ENCODE measurements around the gene PXT1.

DNA sequence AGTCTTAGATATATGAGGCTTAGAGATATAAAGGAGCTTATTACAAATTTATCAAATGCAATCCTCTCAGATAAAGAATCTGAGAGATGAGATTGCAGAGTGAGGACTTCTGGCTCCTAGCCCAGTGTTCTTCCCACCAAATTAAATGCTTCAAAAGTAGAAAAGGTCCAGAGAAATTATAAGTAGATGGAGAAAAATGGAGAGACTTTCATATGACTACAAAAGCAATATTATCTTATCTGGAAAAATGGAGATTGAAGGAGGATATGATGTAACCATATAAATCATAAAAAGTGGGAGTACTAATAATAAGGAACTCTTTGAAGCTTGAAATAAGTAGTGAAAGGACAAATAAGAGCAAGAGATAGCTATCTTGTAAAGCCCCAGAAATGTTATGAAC is 3.0 kb upstream of the PXT1 start:
- TF ChIP-seq, protein P1, sequence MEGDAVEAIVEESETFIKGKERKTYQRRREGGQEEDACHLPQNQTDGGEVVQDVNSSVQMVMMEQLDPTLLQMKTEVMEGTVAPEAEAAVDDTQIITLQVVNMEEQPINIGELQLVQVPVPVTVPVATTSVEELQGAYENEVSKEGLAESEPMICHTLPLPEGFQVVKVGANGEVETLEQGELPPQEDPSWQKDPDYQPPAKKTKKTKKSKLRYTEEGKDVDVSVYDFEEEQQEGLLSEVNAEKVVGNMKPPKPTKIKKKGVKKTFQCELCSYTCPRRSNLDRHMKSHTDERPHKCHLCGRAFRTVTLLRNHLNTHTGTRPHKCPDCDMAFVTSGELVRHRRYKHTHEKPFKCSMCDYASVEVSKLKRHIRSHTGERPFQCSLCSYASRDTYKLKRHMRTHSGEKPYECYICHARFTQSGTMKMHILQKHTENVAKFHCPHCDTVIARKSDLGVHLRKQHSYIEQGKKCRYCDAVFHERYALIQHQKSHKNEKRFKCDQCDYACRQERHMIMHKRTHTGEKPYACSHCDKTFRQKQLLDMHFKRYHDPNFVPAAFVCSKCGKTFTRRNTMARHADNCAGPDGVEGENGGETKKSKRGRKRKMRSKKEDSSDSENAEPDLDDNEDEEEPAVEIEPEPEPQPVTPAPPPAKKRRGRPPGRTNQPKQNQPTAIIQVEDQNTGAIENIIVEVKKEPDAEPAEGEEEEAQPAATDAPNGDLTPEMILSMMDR (IDR thresholded peaks at IDR 0.05; ENCODE audit: low read depth, low read length, missing input control), result no peak
- TF ChIP-seq YY1 (IDR thresholded peaks at IDR 0.05) (no peak), HNF4G (IDR thresholded peaks at IDR 0.05) (no peak), SP1 (IDR thresholded peaks at IDR 0.05) (no peak), GABPA (IDR thresholded peaks at IDR 0.05 in 1 of 2, conservative IDR thresholded peaks at IDR 0.05 in 1 of 2) (no peak), TAF1 (conservative IDR thresholded peaks at IDR 0.05) (no peak), EGR1 (IDR thresholded peaks at IDR 0.05; ENCODE audit: low read depth in 2 of 2) (no peak), FOXA1 (IDR thresholded peaks at IDR 0.05) (no peak), RAD21 (IDR thresholded peaks at IDR 0.05) (no peak), JUND (IDR thresholded peaks at IDR 0.05) (no peak)
- TF ChIP-seq, protein P2, sequence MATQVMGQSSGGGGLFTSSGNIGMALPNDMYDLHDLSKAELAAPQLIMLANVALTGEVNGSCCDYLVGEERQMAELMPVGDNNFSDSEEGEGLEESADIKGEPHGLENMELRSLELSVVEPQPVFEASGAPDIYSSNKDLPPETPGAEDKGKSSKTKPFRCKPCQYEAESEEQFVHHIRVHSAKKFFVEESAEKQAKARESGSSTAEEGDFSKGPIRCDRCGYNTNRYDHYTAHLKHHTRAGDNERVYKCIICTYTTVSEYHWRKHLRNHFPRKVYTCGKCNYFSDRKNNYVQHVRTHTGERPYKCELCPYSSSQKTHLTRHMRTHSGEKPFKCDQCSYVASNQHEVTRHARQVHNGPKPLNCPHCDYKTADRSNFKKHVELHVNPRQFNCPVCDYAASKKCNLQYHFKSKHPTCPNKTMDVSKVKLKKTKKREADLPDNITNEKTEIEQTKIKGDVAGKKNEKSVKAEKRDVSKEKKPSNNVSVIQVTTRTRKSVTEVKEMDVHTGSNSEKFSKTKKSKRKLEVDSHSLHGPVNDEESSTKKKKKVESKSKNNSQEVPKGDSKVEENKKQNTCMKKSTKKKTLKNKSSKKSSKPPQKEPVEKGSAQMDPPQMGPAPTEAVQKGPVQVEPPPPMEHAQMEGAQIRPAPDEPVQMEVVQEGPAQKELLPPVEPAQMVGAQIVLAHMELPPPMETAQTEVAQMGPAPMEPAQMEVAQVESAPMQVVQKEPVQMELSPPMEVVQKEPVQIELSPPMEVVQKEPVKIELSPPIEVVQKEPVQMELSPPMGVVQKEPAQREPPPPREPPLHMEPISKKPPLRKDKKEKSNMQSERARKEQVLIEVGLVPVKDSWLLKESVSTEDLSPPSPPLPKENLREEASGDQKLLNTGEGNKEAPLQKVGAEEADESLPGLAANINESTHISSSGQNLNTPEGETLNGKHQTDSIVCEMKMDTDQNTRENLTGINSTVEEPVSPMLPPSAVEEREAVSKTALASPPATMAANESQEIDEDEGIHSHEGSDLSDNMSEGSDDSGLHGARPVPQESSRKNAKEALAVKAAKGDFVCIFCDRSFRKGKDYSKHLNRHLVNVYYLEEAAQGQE (IDR thresholded peaks at IDR 0.05), result no peak
- TF ChIP-seq, protein P3, sequence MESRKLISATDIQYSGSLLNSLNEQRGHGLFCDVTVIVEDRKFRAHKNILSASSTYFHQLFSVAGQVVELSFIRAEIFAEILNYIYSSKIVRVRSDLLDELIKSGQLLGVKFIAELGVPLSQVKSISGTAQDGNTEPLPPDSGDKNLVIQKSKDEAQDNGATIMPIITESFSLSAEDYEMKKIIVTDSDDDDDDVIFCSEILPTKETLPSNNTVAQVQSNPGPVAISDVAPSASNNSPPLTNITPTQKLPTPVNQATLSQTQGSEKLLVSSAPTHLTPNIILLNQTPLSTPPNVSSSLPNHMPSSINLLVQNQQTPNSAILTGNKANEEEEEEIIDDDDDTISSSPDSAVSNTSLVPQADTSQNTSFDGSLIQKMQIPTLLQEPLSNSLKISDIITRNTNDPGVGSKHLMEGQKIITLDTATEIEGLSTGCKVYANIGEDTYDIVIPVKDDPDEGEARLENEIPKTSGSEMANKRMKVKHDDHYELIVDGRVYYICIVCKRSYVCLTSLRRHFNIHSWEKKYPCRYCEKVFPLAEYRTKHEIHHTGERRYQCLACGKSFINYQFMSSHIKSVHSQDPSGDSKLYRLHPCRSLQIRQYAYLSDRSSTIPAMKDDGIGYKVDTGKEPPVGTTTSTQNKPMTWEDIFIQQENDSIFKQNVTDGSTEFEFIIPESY (IDR thresholded peaks at IDR 0.05), result no peak
- TF ChIP-seq, protein P4, sequence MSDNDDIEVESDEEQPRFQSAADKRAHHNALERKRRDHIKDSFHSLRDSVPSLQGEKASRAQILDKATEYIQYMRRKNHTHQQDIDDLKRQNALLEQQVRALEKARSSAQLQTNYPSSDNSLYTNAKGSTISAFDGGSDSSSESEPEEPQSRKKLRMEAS (IDR thresholded peaks at IDR 0.05), result no peak
- TF ChIP-seq, protein P5, sequence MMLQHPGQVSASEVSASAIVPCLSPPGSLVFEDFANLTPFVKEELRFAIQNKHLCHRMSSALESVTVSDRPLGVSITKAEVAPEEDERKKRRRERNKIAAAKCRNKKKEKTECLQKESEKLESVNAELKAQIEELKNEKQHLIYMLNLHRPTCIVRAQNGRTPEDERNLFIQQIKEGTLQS (IDR thresholded peaks at IDR 0.05), result no peak
